ENCODE measurements around the gene PTGIS.

Gene PTGIS

DNA sequence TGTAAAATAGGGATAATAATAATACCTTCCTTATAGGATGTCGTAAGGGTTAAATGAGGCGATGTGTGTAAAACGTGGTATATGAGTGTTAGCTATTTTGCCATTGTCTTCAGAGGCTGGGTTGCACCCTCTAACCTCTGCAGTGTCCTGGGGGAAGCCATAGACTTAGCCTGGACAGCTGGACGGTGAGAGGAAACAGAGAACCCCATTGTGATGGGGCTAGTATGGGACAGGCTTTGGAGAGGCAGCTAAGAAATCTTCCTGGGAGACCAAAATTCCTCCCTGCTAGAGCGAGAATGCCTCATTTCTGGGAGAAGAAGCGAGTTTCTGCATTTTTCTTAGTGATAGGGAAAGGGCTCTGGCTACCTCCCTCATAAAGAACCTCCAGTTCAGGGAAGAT lies 108.3 kb downstream of the PTGIS start:
- H3K4me3 ChIP-seq (ENCODE audit: low read depth in 1 of 2, low read length in 2 of 2), result no peak overlapping the region
- no peaks in the 10 kb centered on the region for H4K20me1 ChIP-seq (ENCODE audit: insufficient read depth, low read length)
- no peaks in the 10 kb centered on the region for H3K79me2 ChIP-seq (ENCODE audit: insufficient read depth, low read length)
- no peak overlapping the region for H3K4me2 ChIP-seq (ENCODE audit: insufficient read depth, low read length)
- no peak for DNase-seq
- H3K9me3 ChIP-seq (ENCODE audit: insufficient read depth, low read length, severe bottlenecking), result no peaks in the 10 kb centered on the region
- no peaks in the 10 kb centered on the region for H3K36me3 ChIP-seq (ENCODE audit: insufficient read depth, low read length)
- ATAC-seq (ENCODE audit: insufficient read depth, low read depth), result no peak
- no peaks in the 10 kb centered on the region for H3K4me1 ChIP-seq (ENCODE audit: insufficient read depth, low read length)
- no peak overlapping the region for H3K27ac ChIP-seq (ENCODE audit: low read length)
- no peak for TF ChIP-seq EZH2 (IDR thresholded peaks at IDR 0.05; ENCODE audit: borderline replicate concordance, low read depth, low read length, severe bottlenecking)
- TF ChIP-seq, protein P1, sequence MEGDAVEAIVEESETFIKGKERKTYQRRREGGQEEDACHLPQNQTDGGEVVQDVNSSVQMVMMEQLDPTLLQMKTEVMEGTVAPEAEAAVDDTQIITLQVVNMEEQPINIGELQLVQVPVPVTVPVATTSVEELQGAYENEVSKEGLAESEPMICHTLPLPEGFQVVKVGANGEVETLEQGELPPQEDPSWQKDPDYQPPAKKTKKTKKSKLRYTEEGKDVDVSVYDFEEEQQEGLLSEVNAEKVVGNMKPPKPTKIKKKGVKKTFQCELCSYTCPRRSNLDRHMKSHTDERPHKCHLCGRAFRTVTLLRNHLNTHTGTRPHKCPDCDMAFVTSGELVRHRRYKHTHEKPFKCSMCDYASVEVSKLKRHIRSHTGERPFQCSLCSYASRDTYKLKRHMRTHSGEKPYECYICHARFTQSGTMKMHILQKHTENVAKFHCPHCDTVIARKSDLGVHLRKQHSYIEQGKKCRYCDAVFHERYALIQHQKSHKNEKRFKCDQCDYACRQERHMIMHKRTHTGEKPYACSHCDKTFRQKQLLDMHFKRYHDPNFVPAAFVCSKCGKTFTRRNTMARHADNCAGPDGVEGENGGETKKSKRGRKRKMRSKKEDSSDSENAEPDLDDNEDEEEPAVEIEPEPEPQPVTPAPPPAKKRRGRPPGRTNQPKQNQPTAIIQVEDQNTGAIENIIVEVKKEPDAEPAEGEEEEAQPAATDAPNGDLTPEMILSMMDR (IDR thresholded peaks at IDR 0.05; ENCODE audit: borderline replicate concordance, extremely low read depth, low read length, poor library complexity, severe bottlenecking), result no peak
- peaks cover 4% of the 10 kb centered on the region for H3K27me3 ChIP-seq (ENCODE audit: insufficient read depth, low read length, poor library complexity)
- no peak overlapping the region for H3K9ac ChIP-seq (ENCODE audit: low read depth, low read length)
- H2AFZ ChIP-seq (ENCODE audit: low read depth, low read length), result no peak overlapping the region

DNA sequence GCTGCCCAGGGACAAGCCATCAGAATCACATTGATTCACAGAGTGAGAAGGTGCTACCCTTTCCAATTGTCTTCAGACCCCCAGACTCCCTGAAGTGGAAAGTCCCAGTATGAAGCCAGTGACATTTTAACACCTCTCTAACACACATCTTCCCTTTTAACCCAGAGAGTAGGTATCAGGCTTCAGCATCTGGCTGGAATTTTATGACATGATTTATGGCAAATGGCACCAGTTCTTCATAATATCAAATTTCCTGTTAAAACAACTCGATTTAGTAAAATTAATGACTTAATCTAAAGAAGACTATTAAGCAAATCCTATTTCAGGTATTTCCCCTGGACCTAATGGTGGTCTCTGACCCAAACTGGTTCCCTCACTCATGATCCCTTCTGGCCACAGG lies 110.5 kb downstream of the PTGIS start:
- Histone ChIP-seq H3K4me1 (ENCODE audit: insufficient read depth, low read length) (no peaks in the 10 kb centered on the region), H3K9ac (ENCODE audit: low read depth, low read length) (no peak overlapping the region), H3K4me3 (ENCODE audit: low read depth in 1 of 2, low read length in 2 of 2) (no peak overlapping the region), H3K79me2 (ENCODE audit: insufficient read depth, low read length) (no peaks in the 10 kb centered on the region), H3K9me3 (ENCODE audit: insufficient read depth, low read length, severe bottlenecking) (no peaks in the 10 kb centered on the region), H3K4me2 (ENCODE audit: insufficient read depth, low read length) (no peak overlapping the region), H2AFZ (ENCODE audit: low read depth, low read length) (no peak overlapping the region), H3K27me3 (ENCODE audit: insufficient read depth, low read length, poor library complexity) (peaks cover 4% of the 10 kb centered on the region), H3K27ac (ENCODE audit: low read length) (no peak overlapping the region), H4K20me1 (ENCODE audit: insufficient read depth, low read length) (no peaks in the 10 kb centered on the region), H3K36me3 (ENCODE audit: insufficient read depth, low read length) (no peaks in the 10 kb centered on the region)
- ATAC-seq (ENCODE audit: insufficient read depth, low read depth), result no peak
- DNase-seq, result no peak
- TF ChIP-seq, protein P1 (IDR thresholded peaks at IDR 0.05; ENCODE audit: borderline replicate concordance, extremely low read depth, low read length, poor library complexity, severe bottlenecking), result no peak
- no peak for TF ChIP-seq EZH2 (IDR thresholded peaks at IDR 0.05; ENCODE audit: borderline replicate concordance, low read depth, low read length, severe bottlenecking)

DNA sequence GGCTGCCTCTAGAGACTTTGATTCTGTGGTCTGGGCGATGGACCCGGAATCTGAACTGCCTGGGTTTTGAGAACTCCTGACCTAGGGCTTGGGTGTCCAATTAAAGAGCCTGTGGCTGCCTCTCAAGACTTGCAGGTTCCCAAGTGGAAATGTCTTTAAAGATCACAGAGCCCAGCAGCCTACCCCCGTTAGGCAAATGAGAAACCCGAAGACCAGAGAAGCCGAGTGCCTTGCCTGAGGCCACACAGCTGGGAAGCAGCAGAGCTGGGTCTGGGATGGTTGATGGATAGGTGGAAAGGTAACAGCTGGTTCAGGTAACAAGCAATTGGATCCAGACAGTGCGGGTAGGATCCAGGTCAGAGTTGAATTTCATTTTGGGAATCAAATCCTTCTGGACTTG lies 111.3 kb downstream of the PTGIS start:
- Histone ChIP-seq H3K9me3 (ENCODE audit: insufficient read depth, low read length, severe bottlenecking) (no peaks in the 10 kb centered on the region), H3K4me2 (ENCODE audit: insufficient read depth, low read length) (no peak overlapping the region), H3K27ac (ENCODE audit: low read length) (no peak overlapping the region), H4K20me1 (ENCODE audit: insufficient read depth, low read length) (no peaks in the 10 kb centered on the region), H3K79me2 (ENCODE audit: insufficient read depth, low read length) (no peaks in the 10 kb centered on the region), H3K27me3 (ENCODE audit: insufficient read depth, low read length, poor library complexity) (peaks cover 4% of the 10 kb centered on the region), H3K36me3 (ENCODE audit: insufficient read depth, low read length) (no peaks in the 10 kb centered on the region), H2AFZ (ENCODE audit: low read depth, low read length) (no peak overlapping the region), H3K4me3 (ENCODE audit: low read depth in 1 of 2, low read length in 2 of 2) (no peak overlapping the region), H3K4me1 (ENCODE audit: insufficient read depth, low read length) (no peaks in the 10 kb centered on the region), H3K9ac (ENCODE audit: low read depth, low read length) (no peak overlapping the region)
- DNase-seq, result no peak
- ATAC-seq (ENCODE audit: insufficient read depth, low read depth), result no peak
- TF ChIP-seq, protein P1 (IDR thresholded peaks at IDR 0.05; ENCODE audit: borderline replicate concordance, extremely low read depth, low read length, poor library complexity, severe bottlenecking), result no peak
- TF ChIP-seq EZH2 (IDR thresholded peaks at IDR 0.05; ENCODE audit: borderline replicate concordance, low read depth, low read length, severe bottlenecking), result no peak

DNA sequence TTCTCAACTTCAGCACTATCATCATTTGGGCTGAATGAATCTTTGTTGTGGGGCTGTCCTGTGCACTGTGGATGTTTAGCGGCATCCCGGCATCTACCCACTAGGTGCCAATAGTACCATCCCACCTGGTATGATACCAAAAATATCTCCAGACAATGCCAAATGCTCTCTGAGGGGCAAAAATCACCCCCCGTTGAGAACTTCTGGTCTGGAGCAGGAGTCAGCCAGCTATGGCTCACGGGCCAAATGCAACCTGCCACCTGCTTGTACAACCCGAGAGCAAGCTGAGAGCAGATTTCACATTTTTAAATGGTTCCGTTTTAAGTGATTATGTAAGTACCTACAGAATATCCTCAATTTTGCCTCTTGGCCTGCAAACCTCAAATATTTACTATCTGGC lies 112.2 kb downstream of the PTGIS start:
- no peaks in the 10 kb centered on the region for H3K36me3 ChIP-seq (ENCODE audit: insufficient read depth, low read length)
- H4K20me1 ChIP-seq (ENCODE audit: insufficient read depth, low read length), result no peaks in the 10 kb centered on the region
- no peaks in the 10 kb centered on the region for H3K9me3 ChIP-seq (ENCODE audit: insufficient read depth, low read length, severe bottlenecking)
- H3K27ac ChIP-seq (ENCODE audit: low read length), result no peak overlapping the region
- H3K9ac ChIP-seq (ENCODE audit: low read depth, low read length), result no peak overlapping the region
- ATAC-seq (ENCODE audit: insufficient read depth, low read depth), result no peak
- no peak for DNase-seq
- no peak overlapping the region for H3K4me3 ChIP-seq (ENCODE audit: low read depth in 1 of 2, low read length in 2 of 2)
- peaks cover 4% of the 10 kb centered on the region for H3K27me3 ChIP-seq (ENCODE audit: insufficient read depth, low read length, poor library complexity)
- H2AFZ ChIP-seq (ENCODE audit: low read depth, low read length), result no peak overlapping the region
- no peaks in the 10 kb centered on the region for H3K4me1 ChIP-seq (ENCODE audit: insufficient read depth, low read length)
- H3K4me2 ChIP-seq (ENCODE audit: insufficient read depth, low read length), result no peak overlapping the region
- H3K79me2 ChIP-seq (ENCODE audit: insufficient read depth, low read length), result no peaks in the 10 kb centered on the region
- TF ChIP-seq EZH2 (IDR thresholded peaks at IDR 0.05; ENCODE audit: borderline replicate concordance, low read depth, low read length, severe bottlenecking), result no peak
- TF ChIP-seq, protein P1 (IDR thresholded peaks at IDR 0.05; ENCODE audit: borderline replicate concordance, extremely low read depth, low read length, poor library complexity, severe bottlenecking), result no peak

Data from DND-41 (cell line).